ENCODE measurements around the gene GRIK4.

DNA sequence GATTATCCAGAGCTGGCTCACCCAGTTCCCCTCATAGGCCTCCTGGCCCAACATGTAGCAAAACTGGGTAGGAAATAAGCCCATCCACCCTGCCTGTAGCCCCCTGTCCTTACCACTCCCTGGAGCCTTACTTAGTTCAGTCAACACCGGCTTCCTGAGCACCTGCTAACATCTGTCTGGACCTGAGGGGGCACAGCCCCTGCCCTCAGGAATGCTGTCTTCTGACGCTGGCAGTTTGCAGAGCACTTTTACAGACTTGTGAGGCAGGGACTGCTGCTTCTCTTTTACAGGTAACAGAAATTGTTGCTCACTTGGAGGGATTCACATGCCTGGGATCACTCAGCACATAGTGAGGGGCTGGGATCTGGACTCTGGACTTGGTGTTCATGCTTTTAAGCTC is 360.4 kb downstream of the GRIK4 start:
- TF ChIP-seq EZH2phosphoT487 (IDR thresholded peaks at IDR 0.05; ENCODE audit: insufficient read depth, low read depth) (no peak), EZH2 (IDR thresholded peaks at IDR 0.05; ENCODE audit: insufficient read depth, poor library complexity, severe bottlenecking) (no peak)
